H1 (cell line): Measurements from ENCODE around the gene DNAJC10. TPM values are rescaled to one million over a fixed set of nuclear protein-coding genes. Genes with fewer than 3 reads are reported as not detected.

Experiments
- polyA plus RNA-seq, 7 experiments: library from polyadenylated mRNA; depleted of rRNA in 3 of 7; stranded (reverse) in 5 of 7; unstranded in 2 of 7; fragments of >200 nt in 5 of 7; fragments of 200-250 nt in 2 of 7; gene quantifications; 1 replicate in 5 of 7; 2 replicates in 1 of 7; 4 replicates in 1 of 7; pipeline versions ENCODE4 v1.2.1 to v1.2.3, GENCODE V29; 2011 to 2013; ENCODE audit warnings: missing spikeins in 2 of 7, mixed read lengths in 2 of 7
- total RNA-seq: library from RNA; stranded (reverse); fragmentation: NEBNext Ultra II Directional; extraction: Animal tissue kit (Norgen Biotek cat#: 25700); gene quantifications from 2 replicates; pipeline ENCODE4 v1.2.1, GENCODE V29; 2021
- TF ChIP-seq, protein P1 (sequence below): fragments of 300-600 bp; sonication (generic); IDR thresholded peaks from 2 replicates; pipeline ENCODE4 v1.7.1; 2012; ENCODE audit warnings: low read length, moderate library complexity, mild to moderate bottlenecking, inconsistent platforms; ENCODE audit not compliant: insufficient replicate concordance

DNAJC10 gene
- total and polyA plus RNA-seq, 2 of the 8 experiments (the other 6 are each of a cell fraction or from before 2014, with no cell fraction given) = 23.2 to 121 TPM

DNA sequence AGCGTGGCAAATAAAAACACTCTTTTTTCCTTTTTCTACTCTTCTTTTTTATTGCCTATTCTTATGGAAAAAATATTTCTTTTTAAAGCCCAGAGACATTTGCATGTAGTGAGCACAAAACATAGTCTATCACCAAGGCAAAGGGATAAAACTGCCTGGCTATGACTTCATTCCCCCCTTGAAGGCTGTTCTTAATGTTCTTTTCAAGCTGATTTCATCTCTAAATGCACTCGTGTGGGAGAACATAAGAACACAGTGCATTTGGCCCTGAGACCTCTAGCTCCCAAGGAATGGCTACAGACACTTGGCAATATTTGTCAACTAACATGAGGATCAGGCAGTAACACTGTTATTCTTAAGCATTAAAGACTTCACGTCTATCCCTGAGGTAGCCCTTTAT, 17.4 kb upstream of the DNAJC10 start (continued):
- TF ChIP-seq, protein P1, sequence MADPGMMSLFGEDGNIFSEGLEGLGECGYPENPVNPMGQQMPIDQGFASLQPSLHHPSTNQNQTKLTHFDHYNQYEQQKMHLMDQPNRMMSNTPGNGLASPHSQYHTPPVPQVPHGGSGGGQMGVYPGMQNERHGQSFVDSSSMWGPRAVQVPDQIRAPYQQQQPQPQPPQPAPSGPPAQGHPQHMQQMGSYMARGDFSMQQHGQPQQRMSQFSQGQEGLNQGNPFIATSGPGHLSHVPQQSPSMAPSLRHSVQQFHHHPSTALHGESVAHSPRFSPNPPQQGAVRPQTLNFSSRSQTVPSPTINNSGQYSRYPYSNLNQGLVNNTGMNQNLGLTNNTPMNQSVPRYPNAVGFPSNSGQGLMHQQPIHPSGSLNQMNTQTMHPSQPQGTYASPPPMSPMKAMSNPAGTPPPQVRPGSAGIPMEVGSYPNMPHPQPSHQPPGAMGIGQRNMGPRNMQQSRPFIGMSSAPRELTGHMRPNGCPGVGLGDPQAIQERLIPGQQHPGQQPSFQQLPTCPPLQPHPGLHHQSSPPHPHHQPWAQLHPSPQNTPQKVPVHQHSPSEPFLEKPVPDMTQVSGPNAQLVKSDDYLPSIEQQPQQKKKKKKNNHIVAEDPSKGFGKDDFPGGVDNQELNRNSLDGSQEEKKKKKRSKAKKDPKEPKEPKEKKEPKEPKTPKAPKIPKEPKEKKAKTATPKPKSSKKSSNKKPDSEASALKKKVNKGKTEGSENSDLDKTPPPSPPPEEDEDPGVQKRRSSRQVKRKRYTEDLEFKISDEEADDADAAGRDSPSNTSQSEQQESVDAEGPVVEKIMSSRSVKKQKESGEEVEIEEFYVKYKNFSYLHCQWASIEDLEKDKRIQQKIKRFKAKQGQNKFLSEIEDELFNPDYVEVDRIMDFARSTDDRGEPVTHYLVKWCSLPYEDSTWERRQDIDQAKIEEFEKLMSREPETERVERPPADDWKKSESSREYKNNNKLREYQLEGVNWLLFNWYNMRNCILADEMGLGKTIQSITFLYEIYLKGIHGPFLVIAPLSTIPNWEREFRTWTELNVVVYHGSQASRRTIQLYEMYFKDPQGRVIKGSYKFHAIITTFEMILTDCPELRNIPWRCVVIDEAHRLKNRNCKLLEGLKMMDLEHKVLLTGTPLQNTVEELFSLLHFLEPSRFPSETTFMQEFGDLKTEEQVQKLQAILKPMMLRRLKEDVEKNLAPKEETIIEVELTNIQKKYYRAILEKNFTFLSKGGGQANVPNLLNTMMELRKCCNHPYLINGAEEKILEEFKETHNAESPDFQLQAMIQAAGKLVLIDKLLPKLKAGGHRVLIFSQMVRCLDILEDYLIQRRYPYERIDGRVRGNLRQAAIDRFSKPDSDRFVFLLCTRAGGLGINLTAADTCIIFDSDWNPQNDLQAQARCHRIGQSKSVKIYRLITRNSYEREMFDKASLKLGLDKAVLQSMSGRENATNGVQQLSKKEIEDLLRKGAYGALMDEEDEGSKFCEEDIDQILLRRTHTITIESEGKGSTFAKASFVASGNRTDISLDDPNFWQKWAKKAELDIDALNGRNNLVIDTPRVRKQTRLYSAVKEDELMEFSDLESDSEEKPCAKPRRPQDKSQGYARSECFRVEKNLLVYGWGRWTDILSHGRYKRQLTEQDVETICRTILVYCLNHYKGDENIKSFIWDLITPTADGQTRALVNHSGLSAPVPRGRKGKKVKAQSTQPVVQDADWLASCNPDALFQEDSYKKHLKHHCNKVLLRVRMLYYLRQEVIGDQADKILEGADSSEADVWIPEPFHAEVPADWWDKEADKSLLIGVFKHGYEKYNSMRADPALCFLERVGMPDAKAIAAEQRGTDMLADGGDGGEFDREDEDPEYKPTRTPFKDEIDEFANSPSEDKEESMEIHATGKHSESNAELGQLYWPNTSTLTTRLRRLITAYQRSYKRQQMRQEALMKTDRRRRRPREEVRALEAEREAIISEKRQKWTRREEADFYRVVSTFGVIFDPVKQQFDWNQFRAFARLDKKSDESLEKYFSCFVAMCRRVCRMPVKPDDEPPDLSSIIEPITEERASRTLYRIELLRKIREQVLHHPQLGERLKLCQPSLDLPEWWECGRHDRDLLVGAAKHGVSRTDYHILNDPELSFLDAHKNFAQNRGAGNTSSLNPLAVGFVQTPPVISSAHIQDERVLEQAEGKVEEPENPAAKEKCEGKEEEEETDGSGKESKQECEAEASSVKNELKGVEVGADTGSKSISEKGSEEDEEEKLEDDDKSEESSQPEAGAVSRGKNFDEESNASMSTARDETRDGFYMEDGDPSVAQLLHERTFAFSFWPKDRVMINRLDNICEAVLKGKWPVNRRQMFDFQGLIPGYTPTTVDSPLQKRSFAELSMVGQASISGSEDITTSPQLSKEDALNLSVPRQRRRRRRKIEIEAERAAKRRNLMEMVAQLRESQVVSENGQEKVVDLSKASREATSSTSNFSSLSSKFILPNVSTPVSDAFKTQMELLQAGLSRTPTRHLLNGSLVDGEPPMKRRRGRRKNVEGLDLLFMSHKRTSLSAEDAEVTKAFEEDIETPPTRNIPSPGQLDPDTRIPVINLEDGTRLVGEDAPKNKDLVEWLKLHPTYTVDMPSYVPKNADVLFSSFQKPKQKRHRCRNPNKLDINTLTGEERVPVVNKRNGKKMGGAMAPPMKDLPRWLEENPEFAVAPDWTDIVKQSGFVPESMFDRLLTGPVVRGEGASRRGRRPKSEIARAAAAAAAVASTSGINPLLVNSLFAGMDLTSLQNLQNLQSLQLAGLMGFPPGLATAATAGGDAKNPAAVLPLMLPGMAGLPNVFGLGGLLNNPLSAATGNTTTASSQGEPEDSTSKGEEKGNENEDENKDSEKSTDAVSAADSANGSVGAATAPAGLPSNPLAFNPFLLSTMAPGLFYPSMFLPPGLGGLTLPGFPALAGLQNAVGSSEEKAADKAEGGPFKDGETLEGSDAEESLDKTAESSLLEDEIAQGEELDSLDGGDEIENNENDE = no peak
